GM18499 (cell line): ENCODE data around the gene CACNA1A.

Source experiments
- ATAC-seq: cut with Tn5 transposase; IDR thresholded peaks from one replicate; pipeline ENCODE4 v1.9.1; 2021; ENCODE audit warnings: moderate number of reproducible peaks; ENCODE audit not compliant: insufficient read depth, unreplicated experiment

Gene CACNA1A

DNA sequence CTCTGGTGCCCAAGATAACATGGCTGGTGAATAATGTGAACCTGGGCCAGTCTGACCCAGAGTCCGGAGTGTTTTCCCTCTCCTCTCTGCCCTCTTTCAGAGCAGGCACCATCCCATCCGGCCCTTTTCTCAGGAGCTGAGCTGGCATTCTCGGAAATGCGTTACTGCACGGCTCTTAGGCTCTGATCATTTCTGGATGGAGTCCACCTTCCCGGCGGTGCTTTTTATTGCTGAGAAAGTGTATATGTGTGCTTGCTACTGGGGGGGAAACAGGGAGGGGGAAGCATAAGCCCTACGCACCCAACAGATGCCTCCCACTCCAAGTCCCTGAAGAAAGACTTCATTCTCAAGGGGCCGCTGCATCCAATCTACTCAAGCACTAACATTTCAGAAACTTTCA lies 6.6 kb downstream of the CACNA1A start:
- no peak for ATAC-seq

DNA sequence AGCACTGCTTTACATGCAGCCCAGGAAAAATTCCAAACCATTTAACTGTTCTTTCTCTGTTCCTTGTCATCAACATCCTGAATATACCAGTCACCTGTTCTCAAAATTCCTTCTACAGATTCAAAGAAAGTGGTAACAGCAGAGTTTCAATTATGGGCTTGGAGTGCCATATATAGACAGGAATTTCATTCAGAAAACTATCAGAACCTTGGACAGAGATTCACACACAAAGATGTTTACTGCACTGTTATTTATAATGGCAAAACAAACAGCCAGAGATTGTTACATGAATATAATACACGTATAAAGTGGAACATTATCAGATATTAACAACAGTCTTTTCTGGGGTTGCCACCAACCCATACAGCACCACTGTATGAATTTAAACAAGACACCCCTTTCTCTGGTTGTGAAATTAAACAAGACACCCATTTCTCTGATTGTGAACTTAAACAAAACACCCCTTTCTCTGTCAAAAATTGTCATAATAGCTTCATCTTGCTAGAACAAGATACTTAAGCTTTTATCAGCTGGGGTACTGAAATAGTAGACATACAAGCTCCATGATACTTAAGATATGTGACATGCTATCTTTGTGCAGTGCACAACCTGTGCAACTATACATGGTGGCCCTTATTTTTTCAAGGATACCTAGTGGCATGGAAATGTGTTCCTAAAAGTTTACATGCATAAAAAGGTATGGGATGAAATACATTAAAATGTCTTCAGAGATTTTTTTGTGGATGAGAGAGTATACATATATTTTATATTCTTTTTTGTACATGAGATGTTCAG lies 12.6 kb downstream of the CACNA1A start:
- no peak for ATAC-seq

DNA sequence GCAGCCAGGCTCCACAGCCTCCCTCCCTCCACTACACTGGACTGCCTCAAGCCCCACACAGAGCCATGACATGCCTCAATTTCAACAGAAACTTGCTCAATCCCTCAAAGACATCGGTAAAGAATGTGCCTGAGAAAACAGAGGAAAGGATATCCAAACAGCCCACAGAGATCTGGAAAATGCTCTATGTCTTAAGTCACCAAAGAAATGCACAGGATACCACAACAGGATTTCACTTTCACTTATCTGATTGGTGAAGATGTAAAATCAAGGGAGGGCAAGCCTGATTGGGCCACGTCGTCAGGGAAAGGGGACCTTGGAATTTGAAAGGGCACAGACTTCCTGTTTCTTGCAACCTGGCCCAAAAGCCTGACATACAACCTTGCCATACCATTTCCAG lies 14.2 kb downstream of the CACNA1A start:
- no peak for ATAC-seq

DNA sequence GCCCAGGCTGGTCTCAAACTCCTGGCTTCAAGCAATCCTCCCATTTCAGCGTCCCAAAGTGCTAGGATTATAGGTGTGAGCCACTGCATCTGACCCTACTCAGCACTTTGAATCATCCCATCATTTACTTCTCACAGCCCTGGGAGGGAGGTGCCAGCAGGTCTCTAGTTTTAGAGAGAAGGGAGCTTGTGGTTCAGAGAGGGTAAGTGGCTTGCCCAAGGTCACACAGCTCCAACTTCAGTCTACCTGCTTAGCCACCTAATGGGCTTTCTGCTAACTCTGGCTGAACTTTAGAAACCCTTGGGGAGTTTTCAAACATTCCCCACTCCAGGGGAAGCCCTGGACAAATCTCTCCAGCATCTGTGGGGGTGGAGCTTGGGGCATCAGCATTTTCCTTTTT lies 18.3 kb downstream of the CACNA1A start:
- no peak for ATAC-seq

DNA sequence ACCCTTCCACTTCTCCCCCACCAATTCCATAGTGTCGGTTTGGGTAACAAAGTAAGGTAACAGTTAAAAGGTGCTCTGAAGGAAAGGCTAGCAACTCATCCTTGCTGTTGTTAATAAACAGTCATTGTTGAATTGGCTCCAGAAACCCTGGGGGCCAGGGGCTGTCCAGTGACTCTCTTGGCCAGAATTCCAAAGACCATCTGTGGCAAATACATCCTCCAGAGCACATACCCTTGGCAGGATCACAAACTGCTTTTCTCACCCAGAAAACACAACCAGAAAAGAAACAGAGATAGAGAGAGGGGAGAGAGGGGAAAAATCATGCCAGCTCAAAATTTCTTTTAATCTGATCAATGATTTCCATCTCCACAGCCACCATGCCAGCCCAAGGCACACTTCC lies 22.1 kb downstream of the CACNA1A start:
- ATAC-seq = no peak

DNA sequence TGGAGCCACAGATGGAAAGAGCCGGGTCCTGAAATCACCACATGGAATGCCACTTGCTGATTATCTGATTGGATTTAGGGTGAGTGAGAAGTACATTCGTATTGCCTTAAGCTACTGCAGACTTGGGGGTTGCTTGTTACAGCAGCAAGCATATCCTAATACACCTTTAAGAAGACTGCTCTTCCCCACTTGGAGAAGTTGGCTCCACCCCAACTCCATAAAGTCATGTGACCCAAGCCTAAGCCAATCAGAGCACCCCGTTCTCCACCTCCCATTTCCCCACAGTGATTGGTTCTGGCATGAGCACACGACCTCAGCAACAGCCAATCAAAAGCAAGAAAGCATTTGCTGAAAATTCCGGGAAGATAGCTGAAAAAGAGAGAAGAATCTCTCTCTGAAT lies 23.1 kb downstream of the CACNA1A start:
- no peak for ATAC-seq

DNA sequence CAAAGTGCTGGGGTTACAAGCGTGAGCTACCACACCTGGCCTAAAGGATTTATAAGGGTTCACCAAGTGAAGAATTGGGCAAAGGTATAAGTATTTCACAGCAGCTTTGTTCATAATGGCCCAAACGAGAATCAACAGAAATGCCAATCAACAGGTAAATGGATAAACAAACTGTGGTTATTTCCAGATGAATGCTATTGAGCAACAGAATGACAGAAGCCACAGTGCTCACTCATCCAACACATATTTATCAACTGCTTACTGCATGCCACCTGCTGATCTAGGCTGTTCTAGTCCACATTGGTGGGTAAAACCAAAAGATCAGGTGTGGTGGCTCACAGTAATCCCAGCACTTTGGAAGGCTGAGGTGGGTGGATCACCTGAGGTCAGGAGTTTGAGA lies 27.7 kb downstream of the CACNA1A start:
- ATAC-seq = no peak

DNA sequence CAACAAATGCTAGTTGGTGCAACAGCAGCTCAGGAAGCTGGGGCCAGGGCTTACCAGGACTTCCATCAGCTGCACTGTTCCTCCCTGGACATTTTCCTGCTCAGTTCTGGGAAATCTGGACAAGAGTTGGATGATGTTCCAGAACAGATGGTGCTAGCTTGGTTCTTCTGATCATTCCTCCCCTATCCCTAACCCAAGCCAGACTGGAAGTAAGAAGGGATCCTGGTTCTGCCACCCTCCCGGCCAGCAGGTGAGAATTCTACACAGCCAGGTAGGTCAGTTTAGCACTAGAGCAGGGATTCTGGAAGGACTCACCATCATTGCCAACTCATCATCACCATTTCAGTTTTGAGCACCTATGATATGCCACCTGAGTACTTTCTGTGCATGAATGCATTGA lies 30.2 kb downstream of the CACNA1A start:
- ATAC-seq = no peak

DNA sequence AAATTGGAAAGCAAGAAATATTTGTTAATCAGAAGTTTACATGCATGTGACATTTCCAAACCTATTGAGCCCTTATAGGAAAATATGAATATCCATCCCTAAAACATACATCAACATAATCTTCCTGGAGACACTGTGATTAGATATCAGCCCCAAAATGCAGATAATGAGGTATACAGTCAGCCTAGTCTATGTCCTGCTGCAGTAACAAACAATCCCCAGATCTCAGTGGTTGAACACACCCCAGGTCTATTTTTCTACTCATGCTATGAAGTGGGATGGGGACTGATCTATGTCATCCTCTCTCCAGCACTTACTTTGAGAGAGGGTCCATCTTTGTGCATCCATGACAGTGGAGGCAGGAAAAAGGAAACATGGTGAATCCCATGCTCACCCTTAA lies 31.2 kb downstream of the CACNA1A start:
- ATAC-seq = no peak

DNA sequence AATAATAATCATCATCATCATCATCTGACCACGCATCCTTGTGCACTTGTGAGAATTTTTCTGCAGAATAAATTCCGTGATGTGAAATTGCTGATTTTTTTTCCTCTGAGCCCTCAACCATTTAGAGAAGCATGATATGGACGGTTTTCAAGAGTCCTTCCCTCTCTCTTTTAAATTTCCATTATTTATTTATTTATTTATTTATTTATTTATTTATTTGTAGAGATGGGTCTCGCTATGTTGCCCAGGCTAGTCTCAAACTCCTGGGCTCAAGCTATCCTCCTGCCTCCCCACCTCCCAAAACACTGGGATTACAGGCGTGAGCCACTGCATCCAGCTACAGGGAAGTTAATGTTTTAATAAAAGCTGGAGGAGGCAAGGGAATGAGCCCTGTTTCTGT lies 39.6 kb downstream of the CACNA1A start:
- no peak for ATAC-seq

DNA sequence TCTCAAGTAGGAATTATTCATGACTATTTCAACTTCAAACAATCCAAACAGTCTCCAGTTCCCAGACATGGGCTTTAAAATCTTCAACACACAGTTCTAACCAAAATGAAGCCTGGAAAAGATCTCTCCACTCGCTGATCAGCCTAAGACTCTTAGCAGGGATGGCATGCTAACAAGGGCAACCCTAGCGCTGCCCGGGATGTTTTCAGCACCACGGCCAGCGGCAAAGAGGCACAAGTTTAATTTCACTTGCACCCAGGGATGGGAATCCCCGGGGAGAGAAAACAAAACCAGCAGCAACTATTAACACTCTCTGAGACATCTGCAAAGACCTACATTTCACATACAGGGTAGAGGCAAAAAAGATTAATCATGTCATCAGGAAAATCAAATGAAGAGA lies 43.0 kb downstream of the CACNA1A start:
- no peak for ATAC-seq

DNA sequence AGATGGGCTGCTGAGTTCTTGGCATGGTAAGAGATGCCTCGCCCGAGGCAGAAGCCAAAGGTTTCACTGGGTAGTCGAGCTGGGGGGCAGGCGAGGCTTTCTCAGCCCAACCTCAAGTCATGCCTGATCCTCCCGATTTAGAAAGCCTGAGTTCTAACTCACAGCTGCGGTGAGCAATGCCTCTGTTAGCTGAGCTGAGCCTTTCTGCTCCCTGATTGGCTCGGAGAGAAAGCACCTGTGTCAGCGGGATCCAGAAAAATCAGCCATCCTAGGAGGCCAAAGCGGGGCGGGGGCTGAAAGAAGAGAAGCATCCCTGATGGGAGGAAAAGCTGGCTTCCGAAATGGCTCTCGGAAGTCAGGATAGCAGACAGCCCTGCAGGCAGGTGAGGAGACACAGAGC lies 44.7 kb downstream of the CACNA1A start:
- no peak for ATAC-seq

DNA sequence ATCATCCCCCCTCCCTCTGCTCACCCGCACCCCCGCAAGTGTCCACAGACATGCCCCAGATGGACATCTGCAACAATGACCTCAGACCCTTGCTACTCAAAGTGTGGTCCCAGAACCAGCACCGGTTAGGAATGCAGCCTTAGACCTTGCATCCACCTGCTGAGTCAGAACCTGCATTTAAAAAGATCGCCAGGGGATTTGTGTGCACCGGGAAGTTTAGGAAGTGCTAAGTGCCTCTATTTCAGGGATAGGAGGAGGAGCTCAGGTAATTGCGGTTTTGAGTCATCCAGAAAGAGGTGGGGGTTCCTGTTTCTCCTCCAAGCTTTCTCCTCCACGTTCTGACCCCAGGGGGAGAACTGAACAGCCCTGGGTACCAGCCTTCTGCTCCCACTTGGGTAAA lies 46.2 kb downstream of the CACNA1A start:
- ATAC-seq = no peak

DNA sequence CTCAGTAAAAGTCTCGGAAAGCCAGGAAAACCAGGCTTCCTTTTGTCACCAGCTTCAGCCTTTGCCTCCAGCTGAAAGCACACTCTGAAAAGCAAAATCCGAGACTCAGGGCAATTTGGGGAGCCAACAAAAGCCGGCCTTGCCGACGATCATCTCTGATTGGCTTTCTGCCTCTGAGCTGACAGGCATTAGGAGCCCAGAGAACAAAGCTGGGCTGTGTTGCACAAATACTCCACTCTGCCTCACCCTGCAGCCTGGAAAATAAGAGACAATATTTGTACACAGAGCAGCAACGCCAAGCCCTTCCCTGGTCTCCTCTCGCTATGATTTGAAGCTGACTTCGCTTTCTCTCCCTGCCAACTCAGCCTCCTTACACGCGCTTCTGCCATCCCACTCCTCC lies 46.9 kb downstream of the CACNA1A start:
- ATAC-seq = no peak

DNA sequence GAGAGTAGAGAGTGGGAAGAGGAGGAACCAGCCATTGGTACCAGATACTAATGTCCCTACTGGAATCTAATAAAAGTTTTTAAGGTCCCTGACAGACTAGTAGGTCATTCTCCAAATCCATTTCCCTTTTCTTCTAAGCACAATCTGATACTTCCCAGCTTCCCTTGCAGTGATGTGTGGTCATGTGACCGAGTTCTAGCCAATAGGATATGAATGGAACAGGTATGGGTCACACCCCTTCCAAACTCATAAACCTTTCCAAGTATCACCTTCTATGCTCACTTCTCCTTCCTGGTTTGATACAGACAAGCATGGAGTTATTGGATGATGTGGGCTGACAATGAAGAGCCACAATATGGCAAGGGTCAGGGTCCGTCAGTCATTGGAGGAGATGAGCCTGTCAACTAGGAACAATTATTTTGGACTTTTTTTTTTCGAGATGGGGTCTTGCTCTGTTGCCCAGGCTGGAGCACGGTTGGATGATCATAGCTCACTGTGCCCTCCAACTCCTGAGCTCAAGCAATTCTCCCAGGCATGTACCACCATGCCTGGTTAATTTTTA lies 54.8 kb downstream of the CACNA1A start:
- no peak for ATAC-seq

DNA sequence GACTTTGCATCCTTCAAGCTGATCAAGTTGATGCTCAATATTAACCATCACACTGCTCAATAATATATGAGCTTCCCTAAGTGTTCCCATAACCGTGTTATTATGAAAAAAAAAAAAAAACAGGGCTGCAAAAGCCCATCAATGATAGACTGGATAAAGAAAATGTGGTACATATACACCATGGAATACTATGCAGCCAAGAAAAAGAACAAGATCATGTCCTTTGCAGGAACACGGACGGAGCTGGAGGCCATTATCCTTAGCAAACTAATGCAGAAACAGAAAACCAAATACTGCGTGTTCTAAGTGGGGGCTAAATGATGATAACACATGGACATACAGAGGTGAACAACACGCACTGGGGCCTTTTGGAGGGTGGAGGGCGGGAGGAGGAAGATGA lies 58.3 kb downstream of the CACNA1A start:
- no peak for ATAC-seq

DNA sequence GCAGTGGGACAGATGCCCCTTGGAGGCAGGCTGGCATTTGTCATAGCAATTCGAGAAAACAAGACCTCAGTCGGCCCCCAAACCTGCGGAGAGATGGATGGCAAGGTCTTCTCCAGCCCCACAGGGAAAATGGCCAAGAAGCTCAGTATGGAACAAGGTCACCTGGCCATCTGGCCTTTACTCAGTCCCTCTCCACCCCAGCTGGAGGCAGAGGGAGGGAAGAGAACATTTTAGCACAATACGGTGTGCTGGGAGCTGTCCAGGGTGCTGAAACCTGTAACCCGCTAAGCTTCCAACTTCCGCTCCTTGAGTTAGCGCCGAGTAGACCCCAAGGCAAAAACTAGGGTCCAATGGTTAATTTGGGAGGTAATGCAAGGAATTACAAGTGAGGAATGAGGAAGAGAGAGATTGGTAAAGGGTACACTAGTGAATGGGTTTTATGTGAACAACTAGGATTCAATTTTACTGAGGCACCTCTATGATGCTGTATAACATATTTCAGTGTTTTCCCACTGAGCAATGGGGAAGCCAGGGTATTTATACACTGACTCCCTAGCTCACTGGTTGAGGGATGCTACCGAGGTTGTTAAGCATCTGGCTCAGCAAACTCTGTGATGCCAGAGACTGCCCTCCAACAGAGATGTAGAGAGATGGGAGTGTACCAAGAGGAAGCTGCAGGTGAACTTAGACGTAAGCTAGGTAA lies 64.3 kb downstream of the CACNA1A start:
- ATAC-seq = no peak

DNA sequence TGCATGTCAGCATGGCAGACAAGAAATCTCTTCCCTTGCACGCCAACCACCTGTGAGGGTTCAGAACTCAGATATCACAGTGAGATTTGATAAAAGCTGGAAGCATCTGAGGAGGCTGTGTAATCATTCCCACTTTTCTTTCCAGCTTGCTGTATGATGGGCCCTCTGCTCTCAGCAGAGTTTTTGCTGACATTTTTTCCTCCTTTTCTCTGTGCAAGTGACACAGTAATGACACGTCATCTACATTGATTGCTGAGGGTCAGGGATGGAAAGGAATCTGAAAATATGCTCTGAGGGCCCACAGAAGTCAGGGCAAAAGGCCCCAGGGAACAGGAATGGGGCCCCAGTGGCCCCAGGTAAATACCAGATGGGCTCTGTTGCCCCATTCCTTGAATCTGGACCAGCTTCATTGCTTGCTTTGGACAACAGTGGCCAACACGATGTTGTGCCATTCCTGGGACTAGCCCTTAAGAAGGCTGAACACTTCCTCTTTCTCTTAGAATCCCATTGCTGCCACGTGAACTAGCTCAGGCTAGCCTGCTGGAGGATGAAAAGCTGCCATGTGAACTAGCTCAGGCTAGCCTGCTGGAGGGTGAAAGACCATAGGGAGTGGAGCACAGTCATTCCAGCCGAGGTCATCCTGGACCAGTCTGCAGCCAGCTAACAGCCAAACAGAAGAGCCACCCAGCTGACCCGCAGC lies 68.2 kb downstream of the CACNA1A start:
- no peak for ATAC-seq

DNA sequence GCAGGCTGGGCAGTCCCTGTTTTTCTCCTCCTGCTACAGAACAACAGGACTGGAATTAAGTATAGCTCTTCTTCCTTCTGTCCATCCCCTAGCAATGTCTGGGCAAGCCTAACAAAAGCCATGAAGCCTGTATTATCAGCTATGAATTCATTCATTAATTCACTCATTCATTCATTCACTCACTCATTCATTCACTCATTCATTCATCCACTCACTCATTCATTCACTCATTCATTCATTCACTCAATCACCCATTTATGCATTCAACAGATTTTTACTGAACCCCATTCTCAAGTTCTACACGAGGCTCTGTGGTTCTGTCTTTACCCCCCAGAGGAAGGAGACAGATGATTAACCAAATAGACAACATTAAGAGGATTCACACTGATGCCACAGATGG lies 69.9 kb downstream of the CACNA1A start:
- ATAC-seq = no peak

DNA sequence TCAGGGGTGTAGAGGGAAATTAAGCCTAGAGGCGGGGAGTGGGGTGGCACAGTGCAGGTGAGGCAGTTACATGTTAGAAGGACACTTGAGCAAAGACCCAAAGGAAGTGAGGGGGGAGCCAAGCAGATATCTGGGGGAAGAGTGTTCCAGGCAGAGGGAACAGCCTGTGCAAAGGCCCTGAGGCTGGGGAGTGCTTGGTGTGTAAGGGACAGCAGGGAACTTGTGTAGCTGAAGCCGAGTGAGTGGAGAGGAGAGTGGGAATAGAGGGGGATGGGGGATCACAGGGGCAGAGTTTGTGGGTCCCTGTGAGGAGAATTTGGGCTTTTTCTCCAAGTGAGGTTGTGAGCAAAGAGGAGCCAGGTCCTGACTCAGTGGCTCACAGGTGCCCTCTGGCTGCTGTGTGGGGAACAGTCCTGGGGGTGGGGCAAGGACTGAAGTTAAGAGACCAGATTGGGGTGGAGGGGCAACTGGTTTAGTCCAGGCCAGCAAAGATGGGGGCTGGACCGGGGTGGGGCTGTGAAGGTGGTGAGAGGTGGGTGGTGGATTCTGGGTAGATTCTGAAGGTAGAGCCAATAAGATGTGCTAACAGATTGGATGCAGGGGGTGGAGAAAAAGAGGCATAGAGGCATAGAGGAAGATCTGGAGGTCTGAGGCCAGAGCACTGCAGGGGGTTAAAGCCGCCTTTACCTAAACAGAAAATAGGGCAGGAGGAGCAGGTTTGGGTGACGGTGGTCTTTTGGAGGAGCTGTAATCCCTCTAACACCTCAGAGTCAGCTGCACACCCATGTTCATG lies 75.3 kb downstream of the CACNA1A start:
- no peak for ATAC-seq
